ENCODE data around the gene MBD2. TPM values are rescaled to one million over a fixed set of nuclear protein-coding genes. Genes with fewer than 3 reads are reported as not detected.

MBD2 gene
- total RNA-seq, 3 donors from 2014 or later (not counting 1 experiment from before 2014, with no cell fraction given) = 74.8 to 107 (median 92.3) TPM

GRCh38 chr18:54251606-54252390, 27.3 kb upstream of the MBD2 start:
- intact Hi-C loops (cut with micrococcal nuclease) = no loop called here
- H3K9me3 Mint-ChIP-seq = no peaks in the 10 kb centered on the region

GRCh38 chr18:54250846-54251261, 26.4 kb upstream of the MBD2 start:
- no peaks in the 10 kb centered on the region for H3K36me3 ChIP-seq (ENCODE audit: control insufficient read depth, insufficient read depth, low read length)
- no peaks in the 10 kb centered on the region for H3K27me3 ChIP-seq (ENCODE audit: control insufficient read depth, insufficient read depth, low read length)
- no peak overlapping the region for H3K27ac Mint-ChIP-seq
- peaks cover 0 to 1% of the 10 kb centered on the region in 2 donors for H3K27me3 Mint-ChIP-seq (ENCODE audit: low read depth in 2 of 2)
- H3K4me3 Mint-ChIP-seq = no peak overlapping the region
- intact Hi-C loops (cut with micrococcal nuclease) = no loop called here
- peaks cover 4% of the 10 kb centered on the region for H3K4me1 ChIP-seq (ENCODE audit: control insufficient read depth, insufficient read depth, low read length)
- H3K9me3 Mint-ChIP-seq = no peaks in the 10 kb centered on the region
- H3K36me3 Mint-ChIP-seq = no peaks in the 10 kb centered on the region
- H3K9me3 ChIP-seq (ENCODE audit: control insufficient read depth, insufficient read depth, low read length) = no peaks in the 10 kb centered on the region
- TF ChIP-seq CTCF (IDR thresholded peaks at IDR 0.05) = no peak
- no CpG with 5 or more reads among the region's 2 CpGs for WGBS (ENCODE audit: insufficient coverage)
- no peak for ATAC-seq
- no peak for DNase-seq
- no peaks in the 10 kb centered on the region for H3K4me1 Mint-ChIP-seq
- no peak overlapping the region for H3K4me3 ChIP-seq (ENCODE audit: low read length)
- no peak overlapping the region for H3K27ac ChIP-seq (ENCODE audit: low read length)

More at GRCh38 chr18:54251606-54252390, 27.3 kb upstream of the MBD2 start:
- H3K4me3 ChIP-seq (ENCODE audit: low read length) = no peak overlapping the region
- Mint-ChIP-seq H3K27ac (no peak overlapping the region), H3K4me1 (no peaks in the 10 kb centered on the region), H3K4me3 (no peak overlapping the region), H3K27me3 (ENCODE audit: low read depth in 2 of 2) (no peaks in the 10 kb centered on the region), H3K36me3 (no peaks in the 10 kb centered on the region)
- peaks cover 4% of the 10 kb centered on the region for H3K4me1 ChIP-seq (ENCODE audit: control insufficient read depth, insufficient read depth, low read length)
- H3K27me3 ChIP-seq (ENCODE audit: control insufficient read depth, insufficient read depth, low read length) = no peaks in the 10 kb centered on the region
- ATAC-seq (no peak), DNase-seq (no peak)
- no peaks in the 10 kb centered on the region for H3K36me3 ChIP-seq (ENCODE audit: control insufficient read depth, insufficient read depth, low read length)
- no peak for TF ChIP-seq CTCF (IDR thresholded peaks at IDR 0.05)
- no peak overlapping the region for H3K27ac ChIP-seq (ENCODE audit: low read length)
- 100% methylated on average over 3 of the region's 4 CpGs for WGBS (ENCODE audit: insufficient coverage)
- H3K9me3 ChIP-seq (ENCODE audit: control insufficient read depth, insufficient read depth, low read length) = no peaks in the 10 kb centered on the region

- DNase-seq = peak in 1 of 2 donors; percentile 23
- H3K4me3 ChIP-seq (ENCODE audit: low read length) = no peak overlapping the region
- Mint-ChIP-seq H3K36me3 (no peaks in the 10 kb centered on the region), H3K27me3 (ENCODE audit: low read depth in 2 of 2) (peaks cover 0 to 6% of the 10 kb centered on the region in 2 donors), H3K9me3 (no peaks in the 10 kb centered on the region), H3K4me3 (no peak overlapping the region), H3K27ac (no peak overlapping the region), H3K4me1 (no peaks in the 10 kb centered on the region)
- H3K4me1 ChIP-seq (ENCODE audit: control insufficient read depth, insufficient read depth, low read length) = peaks cover 4% of the 10 kb centered on the region
- WGBS (ENCODE audit: insufficient coverage) = 66% methylated on average over 6 of the region's 9 CpGs
- no peaks in the 10 kb centered on the region for H3K36me3 ChIP-seq (ENCODE audit: control insufficient read depth, insufficient read depth, low read length)
- intact Hi-C loops (cut with micrococcal nuclease) = no loop called here
- TF ChIP-seq CTCF (IDR thresholded peaks at IDR 0.05) = no peak
- no peak overlapping the region for H3K27ac ChIP-seq (ENCODE audit: low read length)
- H3K27me3 ChIP-seq (ENCODE audit: control insufficient read depth, insufficient read depth, low read length) = no peaks in the 10 kb centered on the region
- ATAC-seq = no peak
- no peaks in the 10 kb centered on the region for H3K9me3 ChIP-seq (ENCODE audit: control insufficient read depth, insufficient read depth, low read length)
Measured at GRCh38 chr18:54247511-54248175, 23.2 kb upstream of the MBD2 start.

All from natural killer cell (primary cell).